AG09319 (cell line): Measurements from ENCODE around the gene SLC25A1.

ENCODE experiments used
- DNase-seq: peaks from one replicate; pipeline ENCODE4 v3.0.0-alpha.2; 2010; ENCODE audit warnings: low read depth; ENCODE audit errors: extremely low read depth
- CTCF ChIP-seq: IDR thresholded peaks from 2 replicates; pipeline ENCODE4 v1.5.1; 2011; ENCODE audit warnings: low read depth, mild to moderate bottlenecking, inconsistent platforms, low read length, moderate library complexity

SLC25A1 gene

GRCh38 chr22:19131685-19132015, 46.9 kb downstream of the SLC25A1 start:
- TF ChIP-seq CTCF = no peak
- no peak for DNase-seq

GRCh38 chr22:19130959-19131684, 47.4 kb downstream of the SLC25A1 start, which contains the start of gene TSSK2:
TSSK2 (plus strand) TSS chr22:19131308; CDS start chr22:19131400, 92 bp downstream.
- DNase-seq = no peak
- TF ChIP-seq CTCF = no peak

- no peak for TF ChIP-seq CTCF
- no peak for DNase-seq
These were observed 48.7 kb downstream of the SLC25A1 start for GRCh38 chr22:19129871-19130270.

- DNase-seq = no peak
- no peak for TF ChIP-seq CTCF
These were observed 49.4 kb downstream of the SLC25A1 start for GRCh38 chr22:19128946-19129727.

- no peak for DNase-seq
- no peak for TF ChIP-seq CTCF
These were observed 50.5 kb downstream of the SLC25A1 start for GRCh38 chr22:19128009-19128401.

DNA sequence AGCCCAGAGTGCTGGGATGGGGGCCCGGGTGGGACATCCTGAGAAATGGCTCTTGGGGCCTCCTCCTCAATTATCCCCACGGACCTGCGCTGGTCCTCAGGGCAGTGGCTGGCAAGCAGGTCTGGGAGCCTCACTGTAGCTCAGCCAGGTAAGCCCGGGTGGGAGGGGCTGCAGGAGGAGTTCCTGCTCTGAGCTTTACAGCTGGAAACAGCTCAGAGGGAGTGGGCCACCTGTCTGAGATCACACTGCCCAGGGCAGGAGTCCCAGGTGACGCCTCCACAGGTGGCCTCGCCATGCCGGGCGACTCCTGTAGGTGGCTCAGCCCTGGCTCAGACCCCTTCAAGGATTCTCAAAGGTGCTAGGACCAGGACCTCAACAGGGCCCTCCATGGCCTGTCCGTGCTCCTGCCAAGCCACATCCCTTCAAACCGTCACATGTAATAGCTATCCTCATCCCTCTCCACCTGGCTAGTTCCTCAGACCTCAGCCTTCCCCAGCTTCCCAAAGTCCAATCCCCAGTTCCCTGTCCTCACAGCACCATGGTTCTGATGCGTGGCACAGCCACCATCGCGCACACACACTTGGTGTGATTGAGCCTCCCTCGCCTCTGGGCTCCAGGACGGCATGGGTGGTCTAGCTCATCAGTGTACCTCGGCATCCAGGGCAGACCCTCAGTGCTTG, 51.1 kb downstream of the SLC25A1 start:
- no peak for DNase-seq
- no peak for TF ChIP-seq CTCF
